Activated CD8-positive, alpha-beta memory T cell treated with anti-CD3 and anti-CD28 coated beads, Interleukin-2, amount 50 U/mL, for 24 hours (primary cell): ENCODE data around the gene PROCR.
"Not testable (repeated sequence)": the region's sequence is repeated elsewhere in the genome, so short reads cannot be mapped to it uniquely, and the experiment has no call there.

Source experiments
- DNase-seq: peaks from one replicate; pipeline ENCODE4 v3.0.0-alpha.2; 2020; ENCODE audit errors: extremely low read depth

The PROCR gene

DNA sequence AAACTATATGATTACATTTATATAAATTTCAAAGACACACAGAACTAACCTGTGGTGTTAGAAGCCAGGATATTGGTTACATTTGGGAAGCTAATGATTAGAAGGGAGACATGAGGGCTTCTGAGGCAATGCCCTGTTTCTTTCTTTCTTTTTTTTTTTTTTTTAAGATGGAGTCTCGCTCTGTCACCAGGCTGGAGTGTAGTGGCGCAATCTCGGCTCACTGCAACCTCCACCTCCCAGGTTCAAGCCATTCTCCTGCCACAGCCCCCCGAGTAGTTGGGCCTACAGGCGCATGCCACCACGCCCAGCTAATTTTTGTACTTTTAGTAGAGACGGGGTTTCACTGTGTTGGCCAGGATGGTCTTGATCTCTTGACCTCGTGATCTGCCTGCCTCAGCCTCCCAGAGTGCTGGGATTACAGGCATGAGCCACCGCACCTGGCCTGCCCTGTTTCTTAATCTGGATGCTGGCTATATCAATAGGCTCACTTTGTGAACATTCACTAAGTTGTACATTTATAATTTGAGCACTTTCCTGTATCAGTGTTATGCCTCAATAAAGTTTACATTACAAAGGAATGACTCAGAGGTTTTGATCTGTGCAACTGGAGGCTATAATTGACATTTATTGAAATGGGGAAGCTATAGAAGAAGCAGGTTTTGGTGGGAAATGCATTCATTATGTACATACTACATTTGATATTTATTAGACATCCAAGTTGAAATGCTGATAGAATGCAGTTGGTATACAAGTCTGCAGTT is 21.3 kb downstream of the PROCR start:
- DNase-seq = not testable (repeated sequence)

DNA sequence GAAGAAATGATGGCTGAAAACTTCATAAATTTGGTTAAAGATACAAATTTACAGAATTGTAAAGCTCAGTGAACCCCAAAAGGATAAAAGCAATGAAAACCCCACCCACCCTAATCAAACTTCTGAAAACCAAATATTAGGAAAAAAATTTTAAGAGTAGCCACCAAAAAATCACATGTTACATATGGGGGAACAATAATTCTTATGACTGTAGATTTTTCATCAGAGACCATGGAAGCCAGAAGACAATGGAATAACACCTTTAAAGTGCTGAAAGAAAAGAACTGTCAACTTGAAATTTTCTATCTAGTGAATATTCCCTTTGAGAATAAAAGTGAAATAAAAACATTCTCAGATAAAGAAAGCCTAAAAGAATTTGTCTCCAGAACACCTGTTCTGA is 24.4 kb downstream of the PROCR start:
- DNase-seq = no peak

DNA sequence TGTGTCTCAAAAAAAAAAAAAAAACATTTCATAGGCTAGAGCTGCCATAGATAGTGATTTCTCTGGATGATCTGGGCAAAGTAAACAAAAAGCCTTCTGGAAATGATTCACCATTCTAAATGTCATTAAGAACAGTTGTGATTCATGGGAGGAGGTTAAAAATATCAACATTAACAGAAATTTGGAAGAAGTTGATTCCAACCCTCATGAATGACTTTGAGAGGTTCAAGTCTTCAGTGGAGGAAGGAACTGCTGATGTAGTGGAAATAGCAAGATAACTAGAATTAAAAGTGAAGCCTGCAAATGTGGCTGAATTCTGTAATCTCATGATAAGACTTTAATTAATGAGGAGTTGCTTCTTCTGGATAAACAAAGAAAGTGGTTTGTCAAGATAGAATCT is 27.9 kb downstream of the PROCR start:
- no peak for DNase-seq

DNA sequence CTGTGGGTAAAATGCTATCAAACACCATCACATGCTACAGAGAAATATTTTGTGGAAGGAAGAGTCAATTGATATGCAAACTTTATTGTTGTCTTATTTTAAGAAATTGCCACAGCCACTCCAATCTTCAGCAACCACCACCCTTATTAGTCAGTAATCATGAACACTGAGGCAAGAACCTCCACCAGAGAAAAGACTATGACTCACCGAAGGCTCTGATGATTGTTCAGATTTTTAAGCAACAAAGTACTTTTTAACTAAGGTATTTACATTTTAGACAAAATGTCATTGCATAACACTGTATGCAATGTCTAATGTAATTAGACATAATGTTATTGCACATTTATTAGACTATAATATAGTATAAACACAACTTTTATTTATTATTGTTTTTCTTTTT is 28.4 kb downstream of the PROCR start:
- DNase-seq = no peak

DNA sequence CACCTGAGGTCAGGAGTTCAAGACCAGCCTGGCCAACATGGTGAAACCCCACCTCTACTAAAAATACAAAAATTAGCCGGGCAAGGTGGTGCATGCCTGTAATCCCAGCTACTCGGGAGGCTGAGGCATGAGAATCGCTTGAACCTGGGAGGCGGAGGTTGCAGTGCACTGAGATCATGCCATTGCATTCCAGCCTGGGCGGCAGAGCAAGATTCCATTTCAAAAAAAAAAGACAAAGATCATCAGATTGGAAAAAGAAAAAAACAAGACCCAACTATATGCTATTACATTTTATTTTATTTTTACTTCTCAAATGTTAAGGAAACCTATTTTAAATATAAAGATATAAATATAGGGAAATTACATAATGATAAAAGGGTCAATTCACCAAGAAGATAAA is 29.6 kb downstream of the PROCR start:
- DNase-seq = not testable (repeated sequence)

DNA sequence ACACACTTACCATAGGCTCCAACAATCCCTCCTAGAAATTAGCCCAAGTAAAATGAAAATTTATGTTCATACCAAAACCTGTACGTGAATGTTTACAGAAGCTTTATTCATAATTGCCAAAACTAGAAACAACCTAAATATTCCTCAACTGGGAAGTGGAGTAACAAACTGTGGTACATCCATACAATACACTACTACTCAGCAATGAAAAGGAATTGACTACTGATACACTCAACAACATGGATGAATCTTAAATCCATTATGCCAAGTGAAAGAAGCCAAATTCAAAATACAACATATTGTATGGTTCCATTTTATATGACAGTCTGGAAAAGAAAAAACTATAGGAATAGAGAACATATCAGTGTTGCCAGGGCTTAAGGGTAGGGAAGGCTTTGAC is 34.9 kb downstream of the PROCR start:
- no peak for DNase-seq

DNA sequence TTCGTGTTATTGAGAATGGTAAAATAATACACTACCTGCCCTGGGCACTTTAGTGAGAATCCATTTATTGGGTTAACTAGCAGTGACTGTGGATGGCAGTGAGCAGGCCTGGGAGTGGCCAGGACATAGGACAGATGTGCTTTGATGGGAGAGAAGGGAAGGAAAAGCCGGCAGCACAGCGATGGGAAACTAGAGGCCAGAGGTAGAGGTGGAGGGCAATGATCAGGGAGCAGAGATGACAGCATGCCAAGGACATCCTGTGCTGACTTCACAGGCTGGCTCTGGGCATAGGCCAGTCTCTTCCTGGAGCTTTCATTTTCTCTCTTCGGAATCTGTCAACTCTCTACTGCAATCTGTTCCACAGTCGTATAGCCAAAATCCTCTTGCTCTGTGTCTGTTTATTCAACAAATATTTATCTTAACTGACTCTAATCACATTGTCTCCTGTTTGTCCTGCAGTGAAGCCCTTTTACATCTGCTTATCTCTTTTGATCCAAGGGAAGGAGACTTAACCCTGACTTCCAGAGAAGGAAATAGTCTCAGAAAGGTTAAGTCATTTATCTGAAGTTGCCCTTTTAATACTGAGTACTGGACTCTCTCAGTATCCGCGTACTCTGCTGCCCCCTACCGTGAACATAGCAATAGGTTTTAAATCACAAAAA is 36.2 kb downstream of the PROCR start:
- DNase-seq = peak; percentile 55

DNA sequence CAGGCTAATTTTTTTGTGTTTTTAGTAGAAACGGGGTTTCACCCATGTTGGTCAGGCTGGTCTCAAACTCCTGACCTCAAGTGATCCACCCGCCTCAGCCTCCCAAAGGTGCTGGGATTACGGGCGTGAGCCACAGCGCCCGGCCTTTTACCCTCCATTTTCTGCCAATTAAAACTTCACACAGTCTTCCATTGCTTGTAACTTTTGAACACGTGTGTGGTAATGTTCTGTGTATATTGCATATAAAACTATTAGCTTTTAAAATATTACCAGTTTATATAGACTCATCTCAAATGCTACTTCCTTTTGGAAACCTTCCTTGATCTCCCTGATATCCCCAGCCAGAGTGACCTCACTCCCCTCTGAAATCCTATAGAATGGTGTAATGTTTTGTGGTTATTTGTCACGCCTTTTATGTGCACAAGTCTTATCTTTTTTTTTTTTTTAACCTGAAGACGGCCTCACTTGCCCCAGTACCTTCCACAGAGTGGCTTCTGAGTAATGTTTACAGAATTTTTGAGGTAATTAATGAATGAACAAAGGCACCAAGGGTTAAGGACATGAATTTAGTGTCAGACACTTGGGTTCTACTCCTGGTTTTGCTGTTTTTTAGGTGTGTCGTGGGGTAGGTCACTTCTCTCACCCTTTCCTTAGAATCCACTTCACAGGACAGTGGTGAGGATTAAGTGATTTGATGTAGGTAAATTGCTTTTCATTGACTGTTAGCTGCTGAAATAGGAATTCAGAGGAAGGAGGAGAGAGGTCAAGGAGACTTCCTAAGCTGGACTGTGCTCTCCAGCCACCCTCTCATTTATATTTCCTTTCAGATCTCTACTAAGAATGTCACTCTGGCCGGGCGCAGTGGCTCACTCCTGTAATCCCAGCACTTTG is 43.4 kb downstream of the PROCR start:
- DNase-seq = no peak

DNA sequence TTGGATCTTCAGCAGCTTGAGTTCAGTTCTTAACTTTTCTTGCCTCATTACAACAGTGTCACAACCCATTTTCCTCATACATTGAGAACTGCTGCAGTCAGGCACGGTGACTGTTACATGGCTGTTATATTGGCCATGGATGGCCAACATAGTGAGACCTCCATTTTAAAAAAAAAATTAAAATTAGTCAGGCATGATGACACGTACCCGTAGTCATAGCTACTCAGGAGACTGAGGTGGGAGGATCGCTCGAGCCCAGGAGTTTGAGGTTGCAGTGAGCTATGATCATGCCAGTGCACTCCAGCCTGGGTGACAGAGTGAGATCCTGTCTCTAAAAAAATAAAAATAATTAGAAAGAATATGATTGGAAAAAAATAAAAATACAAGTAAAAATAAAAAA is 44.7 kb downstream of the PROCR start:
- DNase-seq = no peak

DNA sequence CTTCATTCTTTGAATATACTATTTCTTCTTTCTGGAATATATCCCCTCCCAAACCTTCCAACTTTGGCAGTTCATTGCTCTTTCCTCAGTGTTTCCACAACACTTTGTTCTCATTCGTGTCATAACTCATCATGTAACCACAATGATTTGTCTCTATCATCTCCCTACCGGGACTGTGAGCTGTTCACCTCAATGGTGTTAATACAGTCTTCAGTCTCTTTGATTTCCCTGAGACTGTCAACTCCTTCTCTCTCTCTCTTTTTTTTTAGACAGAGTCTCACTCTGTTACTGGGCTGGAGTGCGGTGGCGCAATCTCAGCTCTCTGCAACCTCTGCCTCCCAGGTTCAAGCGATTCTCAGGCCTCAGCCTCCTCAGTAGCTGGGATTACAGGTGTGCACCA is 52.1 kb downstream of the PROCR start:
- no peak for DNase-seq

DNA sequence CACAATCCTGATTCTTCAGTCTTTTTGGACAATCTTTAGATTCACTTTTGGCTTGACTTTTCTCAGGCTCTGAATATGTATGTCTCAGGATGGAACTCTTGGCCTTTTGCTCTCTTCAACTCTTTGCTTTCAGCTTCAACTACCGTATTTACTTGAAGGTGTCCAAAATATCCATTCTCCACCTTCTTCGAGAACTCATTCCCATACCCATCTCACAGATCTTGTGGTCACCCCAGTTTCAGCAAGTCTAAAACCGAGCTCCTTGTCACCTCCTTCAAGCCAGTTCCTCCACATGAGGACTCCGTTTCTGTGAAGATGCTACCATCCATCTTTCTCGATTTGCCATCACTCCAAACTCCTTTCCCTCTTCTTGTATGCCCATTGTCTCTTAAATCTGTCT is 52.7 kb downstream of the PROCR start:
- DNase-seq = no peak

DNA sequence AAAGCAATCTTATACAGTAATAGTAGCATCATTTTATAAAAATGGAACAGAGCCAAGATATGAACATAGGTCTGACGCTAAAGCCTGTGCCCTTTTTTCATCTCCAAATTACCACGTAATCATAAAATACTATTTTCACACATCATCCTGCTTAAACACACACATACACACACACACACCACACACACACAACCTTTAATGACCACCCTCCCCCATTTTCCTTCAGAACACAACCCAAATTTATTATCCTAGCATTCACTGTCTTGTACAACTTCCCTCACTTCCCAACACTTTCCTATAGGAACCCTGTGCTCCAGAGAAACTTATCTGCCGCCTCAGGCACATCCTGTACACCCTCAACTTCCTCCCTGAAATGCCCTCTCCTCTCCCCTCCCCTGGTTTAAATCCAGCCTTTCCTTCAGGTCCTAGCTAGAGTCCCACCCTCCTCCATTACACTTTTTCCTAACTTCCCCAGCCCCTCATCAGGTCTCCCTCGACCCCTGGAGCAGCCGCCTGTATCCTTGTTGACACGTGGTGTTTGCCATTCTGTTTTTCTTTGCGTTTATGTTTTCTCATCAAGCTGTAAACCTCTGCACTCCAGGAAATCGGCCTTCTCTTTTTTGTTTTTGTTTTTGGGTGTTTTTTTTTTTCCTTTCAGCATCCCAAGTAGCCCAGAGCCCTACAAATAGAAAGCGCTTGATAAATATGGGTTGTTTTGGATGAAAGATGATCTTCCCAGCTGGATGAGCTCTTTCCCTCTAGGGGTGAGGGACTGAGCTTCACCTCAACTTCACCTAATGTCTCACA is 53.6 kb downstream of the PROCR start:
- no peak for DNase-seq

DNA sequence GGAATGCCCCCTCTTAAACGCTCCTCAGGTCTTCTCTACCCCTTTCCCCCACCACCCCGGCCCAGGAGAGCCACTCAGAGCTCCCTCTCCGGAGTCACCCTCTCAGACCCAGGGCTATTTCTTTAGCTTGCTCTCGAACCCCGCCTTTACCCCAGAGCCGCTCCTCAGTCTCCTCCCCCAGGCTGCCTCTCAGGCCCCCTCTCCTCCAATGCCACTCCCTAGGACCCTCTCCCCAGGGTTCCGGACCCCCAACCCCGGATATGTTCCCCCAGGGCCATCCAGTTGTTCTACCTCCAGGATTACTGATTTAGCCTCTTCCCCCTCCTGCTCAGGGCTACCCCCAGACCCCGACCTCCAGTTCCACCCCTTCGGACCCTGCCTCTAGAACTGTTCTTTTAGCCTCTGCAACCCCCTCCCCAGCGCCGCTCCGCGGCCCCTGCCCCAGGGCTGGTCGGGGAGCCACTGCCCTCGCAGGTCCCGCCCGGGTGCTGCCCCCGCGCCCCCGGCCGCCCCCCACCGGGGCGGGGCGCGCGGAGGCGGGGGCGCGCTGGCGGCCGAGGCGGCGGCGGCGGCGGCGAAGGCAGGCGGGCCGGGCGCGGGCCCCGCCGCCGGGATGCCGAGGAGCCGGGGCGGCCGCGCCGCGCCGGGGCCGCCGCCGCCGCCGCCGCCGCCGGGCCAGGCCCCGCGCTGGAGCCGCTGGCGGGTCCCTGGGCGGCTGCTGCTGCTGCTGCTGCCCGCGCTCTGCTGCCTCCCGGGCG is 54.4 kb downstream of the PROCR start, which contains the start of gene MMP24:
Gene MMP24, plus strand, starts transcription at position 565 of the 758 bp plus-strand sequence. Its CDS starts 49 bp downstream, at position 614.
- no peak for DNase-seq
